Pancreas (tissue), 10 donors: Measurements from ENCODE around the gene DPT. TPM values are rescaled to one million over a fixed set of nuclear protein-coding genes. Genes with fewer than 3 reads are reported as not detected.

ENCODE experiments used
- ATAC-seq, 4 donors: fragments of 200-7000 bp; cut with Tn5 transposase; one replicate each; pipeline versions ENCODE4 v1.8.0 to v1.9.1; 2020; ENCODE audit warnings: mild to moderate bottlenecking in 4 of 4, moderate library complexity in 4 of 4
- DNase-seq, 6 donors: peaks; one replicate each; pipeline ENCODE4 v3.0.0-alpha.2; 2020
- FAIRE-seq: peaks from 2 replicates; lab custom pipeline; 2012; peaks lifted over from hg19 to GRCh38; lab: Jason Lieb, UNC
- H3K27ac ChIP-seq, 4 donors: fragments of 200-600 bp; sonication (generic); 1 replicate in 3 of 4; 2 replicates in 1 of 4; pipeline versions ENCODE4 v1.5.0 to v1.8.0; 2020
- H3K27me3 ChIP-seq, 4 donors: fragments of 200-600 bp; one replicate each; pipeline ENCODE4 v1.8.0; 2021
- H3K36me3 ChIP-seq, 3 donors: fragments of 200-600 bp; sonication (generic) in 1 of 3; one replicate each; pipeline versions ENCODE4 v1.5.0 to v1.8.0; 2020 to 2021
- H3K4me1 ChIP-seq, 3 donors: fragments of 200-600 bp; one replicate each; pipeline ENCODE4 v1.8.0; 2021
- H3K4me3 ChIP-seq, 4 donors: fragments of 200-600 bp; sonication (generic) in 2 of 4; one replicate each; pipeline versions ENCODE4 v1.5.0 to v1.8.0; 2020 to 2021
- H3K9me3 ChIP-seq, 4 donors: fragments of 200-600 bp; one replicate each; pipeline ENCODE4 v1.8.0; 2021
- CTCF ChIP-seq, 4 donors: fragments of 200-600 bp; sonication (generic) in 3 of 4; IDR thresholded peaks; one replicate each; pipeline versions ENCODE4 v1.5.0 to v1.8.0; 2021; ENCODE audit warnings: antibody characterized with exemption in 4 of 4
- WGBS, 2 donors: extraction: QIAGEN DNeasy Blood & Tissue Kit; methylation state at CpG; one replicate each; pipeline ENCODE4 v1.1.7; 2013; 5-methylcytosine and 5-hydroxymethylcytosine counted together
- intact Hi-C, 3 donors: fragments of 100-400 bp; cut with DNase I; formaldehyde crosslinking; loops; one replicate each; pipeline versions ENCODE4 v1.11.1 to v1.14.2; 2022
- polyA plus RNA-seq, 2 donors: library from polyadenylated mRNA; stranded (reverse); fragments of 200-250 nt; gene quantifications; one replicate each; pipeline ENCODE4 v1.2.3, GENCODE V29; 2013
- total RNA-seq, 6 donors: library from RNA; stranded (reverse); fragmentation: NEBNext Ultra II Directional in 4 of 6; extraction: Animal tissue kit (Norgen Biotek cat#: 25700) in 4 of 6; gene quantifications; one replicate each; pipeline versions ENCODE4 v1.2.1 to v1.2.4, GENCODE V29; 2021 to 2023
- donor health status: healthy with polysubstance abuse.
- donor health status: DM: no; HTN: no; CAD: no; lungs with moderate emphysema.
- donor health status: DM: no; HTN: no; CAD: no.
- donor health status: control.
- donor health status: control.
- donor health status: Bipolar disorder and iron deficiency.
- donor health status: DM: yes; HTN: yes; CAD: no.
- donor health status: DM: no; HTN: no; CAD: no.
- donor health status: DM: no; HTN: no; CAD: no.
- donor health status: DM: yes; HTN: yes; CAD: no.

The DPT gene
- total and polyA plus RNA-seq, 8 donors, result 3.4 to 16.2 (median 7.5) TPM

- H3K27me3 ChIP-seq, result no peaks in the 10 kb centered on the region
- 41 to 51% methylated on average over 3 of the region's 3 CpGs for WGBS, 2 donors
- FAIRE-seq, result no peak
- no peak overlapping the region for H3K4me3 ChIP-seq
- ATAC-seq, result no peak
- H3K4me1 ChIP-seq, result no peaks in the 10 kb centered on the region
- H3K27ac ChIP-seq, result no peak overlapping the region
- DNase-seq, result no peak
- intact Hi-C loops, result no loop called here
- H3K9me3 ChIP-seq, result no peaks in the 10 kb centered on the region
- no peak for TF ChIP-seq CTCF (IDR thresholded peaks at IDR 0.05)
- H3K36me3 ChIP-seq, result no peaks in the 10 kb centered on the region
Measured at GRCh38 chr1:168734271-168734670, 5.3 kb upstream of the DPT start.

GRCh38 chr1:168733241-168733640, 4.2 kb upstream of the DPT start:
- Histone ChIP-seq H3K9me3 (no peaks in the 10 kb centered on the region), H3K27ac (no peak overlapping the region), H3K36me3 (no peaks in the 10 kb centered on the region), H3K27me3 (no peaks in the 10 kb centered on the region), H3K4me1 (no peaks in the 10 kb centered on the region), H3K4me3 (no peak overlapping the region)
- no peak for FAIRE-seq
- intact Hi-C loops, result no loop called here
- no peak for DNase-seq
- WGBS, 2 donors, result 88 to 91% methylated on average over 4 of the region's 4 CpGs
- no peak for ATAC-seq
- no peak for TF ChIP-seq CTCF (IDR thresholded peaks at IDR 0.05)

- FAIRE-seq, result no peak
- no peaks in the 10 kb centered on the region for H3K9me3 ChIP-seq
- H3K27me3 ChIP-seq, result no peaks in the 10 kb centered on the region
- H3K4me3 ChIP-seq, result no peak overlapping the region
- intact Hi-C loops, result no loop called here
- no peaks in the 10 kb centered on the region for H3K36me3 ChIP-seq
- H3K4me1 ChIP-seq, result no peaks in the 10 kb centered on the region
- no peak for DNase-seq
- TF ChIP-seq CTCF (IDR thresholded peaks at IDR 0.05), result no peak
- no peak for ATAC-seq
- H3K27ac ChIP-seq, result no peak overlapping the region
- 67 to 76% methylated on average over 6 of the region's 6 CpGs for WGBS, 2 donors
Measured at GRCh38 chr1:168732736-168733135, 3.7 kb upstream of the DPT start.

GRCh38 chr1:168731244-168731953, 2.4 kb upstream of the DPT start:
- ATAC-seq (no peak), FAIRE-seq (no peak), DNase-seq (no peak)
- 86 to 89% methylated on average over 7 of the region's 7 CpGs for WGBS, 2 donors
- Histone ChIP-seq H3K27ac (no peak overlapping the region), H3K36me3 (no peaks in the 10 kb centered on the region), H3K27me3 (no peaks in the 10 kb centered on the region), H3K4me1 (no peaks in the 10 kb centered on the region), H3K9me3 (no peaks in the 10 kb centered on the region), H3K4me3 (no peak overlapping the region)
- intact Hi-C loops, result no loop called here
- TF ChIP-seq CTCF (IDR thresholded peaks at IDR 0.05), result no peak

GRCh38 chr1:168729405-168729802, 398 bp upstream of the DPT start:
- 94 to 98% methylated on average over 5 of the region's 5 CpGs for WGBS, 2 donors
- Histone ChIP-seq H3K27me3 (no peaks in the 10 kb centered on the region), H3K27ac (no peak overlapping the region), H3K9me3 (no peaks in the 10 kb centered on the region), H3K4me1 (no peaks in the 10 kb centered on the region), H3K4me3 (no peak overlapping the region), H3K36me3 (no peaks in the 10 kb centered on the region)
- no peak for TF ChIP-seq CTCF (IDR thresholded peaks at IDR 0.05)
- intact Hi-C loops, result no loop called here
- no peak for ATAC-seq
- FAIRE-seq, result no peak
- DNase-seq, result no peak
